OCI-LY1 (cell line): ENCODE measurements around the gene TMEM267.
"Not testable (repeated sequence)": the region's sequence is repeated elsewhere in the genome, so short reads cannot be mapped to it uniquely, and the experiment has no call there.

ENCODE experiments used
- H2AFZ ChIP-seq: fragments of 200-600 bp; sonication (generic), shearing (Covaris generic); 2 replicates; pipeline ENCODE4 v1.6.0; 2014; ENCODE audit warnings: antibody characterized with exemption, mild to moderate bottlenecking, low read length
- H3F3A ChIP-seq: fragments of 200-600 bp; sonication (generic), shearing (Covaris generic); 2 replicates; pipeline ENCODE4 v1.6.0; 2014; ENCODE audit warnings: mild to moderate bottlenecking, antibody characterized with exemption, low read length, moderate library complexity; ENCODE audit not compliant: insufficient read depth
- H3K27ac ChIP-seq: fragments of 200-600 bp; sonication (generic); 2 replicates; pipeline ENCODE4 v1.5.1; 2014; ENCODE audit warnings: low read length, mixed run types, mild to moderate bottlenecking, low read depth; ENCODE audit not compliant: poor library complexity, severe bottlenecking
- H3K27me3 ChIP-seq: fragments of 200-600 bp; sonication (generic); 2 replicates; pipeline ENCODE4 v1.6.0; 2014; ENCODE audit warnings: antibody characterized with exemption, mild to moderate bottlenecking, low read length, moderate library complexity; ENCODE audit not compliant: insufficient read depth
- H3K36me3 ChIP-seq: fragments of 200-600 bp; sonication (generic); 2 replicates; pipeline ENCODE4 v1.6.1; 2014; ENCODE audit warnings: mild to moderate bottlenecking, antibody characterized with exemption, low read length, moderate library complexity, mixed read lengths; ENCODE audit not compliant: insufficient read depth
- H3K4me1 ChIP-seq: fragments of 200-600 bp; sonication (generic); 2 replicates; pipeline ENCODE4 v1.5.1; 2014; ENCODE audit warnings: mild to moderate bottlenecking, low read length, moderate library complexity; ENCODE audit not compliant: insufficient read depth, severe bottlenecking
- H3K4me2 ChIP-seq: fragments of 200-600 bp; sonication (generic), shearing (Covaris generic); 2 replicates; pipeline ENCODE4 v1.6.1; 2014; ENCODE audit warnings: low read length
- H3K4me3 ChIP-seq: fragments of 200-600 bp; sonication (generic); 2 replicates; pipeline ENCODE4 v1.5.1; 2014; ENCODE audit warnings: low read length, low read depth, mild to moderate bottlenecking, mixed read lengths; ENCODE audit not compliant: poor library complexity, severe bottlenecking
- H3K79me2 ChIP-seq: fragments of 200-600 bp; shearing (Covaris generic); 2 replicates; pipeline ENCODE4 v1.6.1; 2016; ENCODE audit warnings: mixed run types, low read length, mixed read lengths; ENCODE audit not compliant: insufficient read depth
- H3K9ac ChIP-seq: fragments of 200-600 bp; sonication (generic), shearing (Covaris generic); 2 replicates; pipeline ENCODE4 v1.6.1; 2014; ENCODE audit warnings: mild to moderate bottlenecking, low read length, mixed read lengths
- H3K9me2 ChIP-seq: fragments of 200-600 bp; sonication (generic), shearing (Covaris generic); 2 replicates; pipeline ENCODE4 v1.6.1; 2014; ENCODE audit warnings: low read depth, mild to moderate bottlenecking, low read length, mixed read lengths
- H3K9me3 ChIP-seq: fragments of 200-600 bp; shearing (Covaris generic); 2 replicates; pipeline ENCODE4 v1.6.1; 2014; ENCODE audit warnings: low read length, mixed read lengths
- H4K20me1 ChIP-seq: fragments of 200-600 bp; sonication (generic), shearing (Covaris generic); 2 replicates; pipeline ENCODE4 v1.6.0; 2016; ENCODE audit warnings: mild to moderate bottlenecking, low read length; ENCODE audit not compliant: insufficient read depth
- EZH2 ChIP-seq: fragments of 200-600 bp; sonication (generic), shearing (Covaris generic); IDR thresholded peaks from 2 replicates; pipeline ENCODE4 v1.8.0; 2017; ENCODE audit warnings: borderline replicate concordance, mixed run types, mild to moderate bottlenecking, antibody characterized with exemption, low read length, moderate library complexity, mixed read lengths
- TF ChIP-seq, protein P1 (sequence below): fragments of 200-600 bp; sonication (generic), shearing (Covaris generic); IDR thresholded peaks from 2 replicates; pipeline ENCODE4 v1.5.1; 2017; ENCODE audit warnings: mild to moderate bottlenecking, antibody characterized with exemption, low read length, moderate library complexity, mixed read lengths

TMEM267 gene

DNA sequence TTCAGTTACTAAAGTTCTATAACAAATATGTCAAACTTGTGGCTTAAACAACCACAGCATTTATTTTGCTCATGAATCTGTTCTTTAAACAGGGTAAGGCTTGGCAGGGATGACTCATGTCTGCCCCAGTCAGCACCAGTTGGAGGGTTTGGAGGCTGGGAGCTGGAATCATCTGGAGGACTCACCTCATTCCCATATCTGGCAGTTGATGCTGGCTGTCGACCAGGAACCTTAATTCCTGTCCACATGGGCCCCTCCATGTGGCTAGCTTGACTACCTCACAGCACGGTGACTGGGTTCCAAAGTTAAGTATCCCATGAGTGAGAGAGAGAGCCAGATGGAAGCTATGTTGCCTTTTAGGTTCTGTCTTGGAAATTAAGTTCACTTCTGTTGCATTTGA is 57.7 kb downstream of the TMEM267 start:
- Histone ChIP-seq H2AFZ (no peak overlapping the region), H4K20me1 (no peaks in the 10 kb centered on the region), H3K27me3 (no peaks in the 10 kb centered on the region), H3K4me1 (no peaks in the 10 kb centered on the region), H3K79me2 (no peaks in the 10 kb centered on the region), H3K4me2 (no peak overlapping the region), H3K9me3 (no peaks in the 10 kb centered on the region), H3K4me3 (no peak overlapping the region), H3K36me3 (no peaks in the 10 kb centered on the region), H3K9ac (no peak overlapping the region), H3F3A (no peaks in the 10 kb centered on the region), H3K27ac (no peak overlapping the region), H3K9me2 (no peaks in the 10 kb centered on the region)
- TF ChIP-seq, protein P1, sequence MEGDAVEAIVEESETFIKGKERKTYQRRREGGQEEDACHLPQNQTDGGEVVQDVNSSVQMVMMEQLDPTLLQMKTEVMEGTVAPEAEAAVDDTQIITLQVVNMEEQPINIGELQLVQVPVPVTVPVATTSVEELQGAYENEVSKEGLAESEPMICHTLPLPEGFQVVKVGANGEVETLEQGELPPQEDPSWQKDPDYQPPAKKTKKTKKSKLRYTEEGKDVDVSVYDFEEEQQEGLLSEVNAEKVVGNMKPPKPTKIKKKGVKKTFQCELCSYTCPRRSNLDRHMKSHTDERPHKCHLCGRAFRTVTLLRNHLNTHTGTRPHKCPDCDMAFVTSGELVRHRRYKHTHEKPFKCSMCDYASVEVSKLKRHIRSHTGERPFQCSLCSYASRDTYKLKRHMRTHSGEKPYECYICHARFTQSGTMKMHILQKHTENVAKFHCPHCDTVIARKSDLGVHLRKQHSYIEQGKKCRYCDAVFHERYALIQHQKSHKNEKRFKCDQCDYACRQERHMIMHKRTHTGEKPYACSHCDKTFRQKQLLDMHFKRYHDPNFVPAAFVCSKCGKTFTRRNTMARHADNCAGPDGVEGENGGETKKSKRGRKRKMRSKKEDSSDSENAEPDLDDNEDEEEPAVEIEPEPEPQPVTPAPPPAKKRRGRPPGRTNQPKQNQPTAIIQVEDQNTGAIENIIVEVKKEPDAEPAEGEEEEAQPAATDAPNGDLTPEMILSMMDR = no peak
- no peak for TF ChIP-seq EZH2

DNA sequence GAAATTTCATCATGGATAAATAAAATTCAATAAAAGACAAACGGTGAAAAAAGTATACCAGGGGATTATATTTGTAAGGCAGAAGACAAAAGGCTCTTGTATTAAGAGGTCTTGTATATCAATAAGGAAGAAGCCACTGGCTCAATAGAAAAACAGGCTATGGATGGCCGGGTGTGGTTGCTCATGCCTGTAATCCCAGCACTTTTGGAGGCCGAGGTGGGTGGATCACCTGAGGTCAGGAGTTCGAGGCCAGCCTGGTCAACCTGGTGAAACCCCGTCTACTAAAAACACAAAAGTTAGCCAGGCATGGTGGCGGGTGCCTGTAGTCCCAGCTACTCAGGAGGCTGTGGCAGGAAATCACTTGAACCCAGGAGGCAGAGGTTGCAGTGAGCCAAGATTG is 60.6 kb downstream of the TMEM267 start:
- H3K9me3 ChIP-seq, H3F3A ChIP-seq, H3K4me3 ChIP-seq: not testable (repeated sequence)

GRCh38 chr5:43422143-43422542 is 61.5 kb downstream of the TMEM267 start:
- no peak overlapping the region for H3K4me3 ChIP-seq
- H4K20me1 ChIP-seq = no peaks in the 10 kb centered on the region
- H3K36me3 ChIP-seq = no peaks in the 10 kb centered on the region
- H3K4me1 ChIP-seq = no peaks in the 10 kb centered on the region
- no peak overlapping the region for H3K9ac ChIP-seq
- H2AFZ ChIP-seq = no peak overlapping the region
- H3K9me2 ChIP-seq = no peaks in the 10 kb centered on the region
- TF ChIP-seq, protein P1 = no peak
- TF ChIP-seq EZH2 = no peak
- no peaks in the 10 kb centered on the region for H3K27me3 ChIP-seq
- H3K79me2 ChIP-seq = no peaks in the 10 kb centered on the region
- H3K4me2 ChIP-seq = no peak overlapping the region
- H3K27ac ChIP-seq = no peak overlapping the region
- no peaks in the 10 kb centered on the region for H3F3A ChIP-seq
- no peaks in the 10 kb centered on the region for H3K9me3 ChIP-seq

More for the DNA sequence above, 60.6 kb downstream of the TMEM267 start:
- H3K4me1 ChIP-seq, H3K9me2 ChIP-seq, H2AFZ ChIP-seq, H4K20me1 ChIP-seq, H3K79me2 ChIP-seq, H3K36me3 ChIP-seq, H3K27me3 ChIP-seq, H3K4me2 ChIP-seq, H3K9ac ChIP-seq, H3K27ac ChIP-seq: not testable (repeated sequence)

DNA sequence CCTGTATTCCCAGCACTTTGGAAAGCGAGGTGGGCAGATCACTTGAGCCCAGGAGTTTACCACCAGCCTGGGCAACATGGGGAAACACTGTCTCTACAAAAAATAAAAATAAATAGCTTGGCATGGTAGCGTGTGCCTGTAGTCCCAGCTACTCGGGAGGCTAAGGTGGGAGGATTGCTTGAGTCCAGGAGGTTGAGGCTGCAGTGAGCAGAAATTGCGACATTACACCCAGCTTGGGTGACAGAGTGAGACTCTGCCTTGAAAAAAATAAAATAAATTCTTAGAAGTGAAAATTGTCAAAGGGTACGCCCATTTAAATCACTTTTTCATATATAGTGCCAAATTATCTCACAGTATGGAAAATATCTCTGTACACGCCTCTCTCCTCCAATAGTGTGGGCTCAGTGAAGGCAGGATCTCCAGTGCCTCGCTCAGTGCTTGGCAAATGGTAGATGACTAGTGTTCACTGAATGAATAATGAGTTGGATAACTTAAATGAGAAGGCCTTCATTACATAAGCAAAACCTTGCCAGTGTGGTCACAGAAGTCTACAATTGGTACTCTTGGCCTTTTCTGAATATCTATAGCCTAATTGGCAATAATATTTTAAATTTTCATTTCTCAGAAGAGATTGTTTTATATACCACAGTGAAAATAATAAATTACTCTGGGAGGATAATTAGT is 62.1 kb downstream of the TMEM267 start:
- H3K4me2 ChIP-seq = no peak overlapping the region
- no peaks in the 10 kb centered on the region for H3K9me3 ChIP-seq
- no peaks in the 10 kb centered on the region for H3K4me1 ChIP-seq
- no peak overlapping the region for H3K4me3 ChIP-seq
- no peaks in the 10 kb centered on the region for H3K9me2 ChIP-seq
- no peaks in the 10 kb centered on the region for H3K27me3 ChIP-seq
- H3K27ac ChIP-seq = no peak overlapping the region
- no peak overlapping the region for H3K9ac ChIP-seq
- H3F3A ChIP-seq = no peaks in the 10 kb centered on the region
- no peak overlapping the region for H2AFZ ChIP-seq
- H3K79me2 ChIP-seq = no peaks in the 10 kb centered on the region
- TF ChIP-seq, protein P1 = no peak
- no peak for TF ChIP-seq EZH2
- no peaks in the 10 kb centered on the region for H3K36me3 ChIP-seq
- H4K20me1 ChIP-seq = no peaks in the 10 kb centered on the region
